NB4 (cell line): Measurements from ENCODE around the gene DUSP7.

Source experiments
- MAX ChIP-seq: IDR thresholded peaks from 2 replicates; pipeline ENCODE4 v1.6.1; 2011; ENCODE audit warnings: low read depth, low read length
- POLR2A ChIP-seq: IDR thresholded peaks from 2 replicates; pipeline ENCODE4 v1.6.1; 2011; ENCODE audit warnings: mild to moderate bottlenecking; ENCODE audit not compliant: insufficient read length; ENCODE audit errors: extremely low read depth
- TF ChIP-seq, protein P1 (sequence below): IDR thresholded peaks from one replicate; pipeline ENCODE4 v1.5.1; 2012; ENCODE audit warnings: low read depth, low read length

DNA sequence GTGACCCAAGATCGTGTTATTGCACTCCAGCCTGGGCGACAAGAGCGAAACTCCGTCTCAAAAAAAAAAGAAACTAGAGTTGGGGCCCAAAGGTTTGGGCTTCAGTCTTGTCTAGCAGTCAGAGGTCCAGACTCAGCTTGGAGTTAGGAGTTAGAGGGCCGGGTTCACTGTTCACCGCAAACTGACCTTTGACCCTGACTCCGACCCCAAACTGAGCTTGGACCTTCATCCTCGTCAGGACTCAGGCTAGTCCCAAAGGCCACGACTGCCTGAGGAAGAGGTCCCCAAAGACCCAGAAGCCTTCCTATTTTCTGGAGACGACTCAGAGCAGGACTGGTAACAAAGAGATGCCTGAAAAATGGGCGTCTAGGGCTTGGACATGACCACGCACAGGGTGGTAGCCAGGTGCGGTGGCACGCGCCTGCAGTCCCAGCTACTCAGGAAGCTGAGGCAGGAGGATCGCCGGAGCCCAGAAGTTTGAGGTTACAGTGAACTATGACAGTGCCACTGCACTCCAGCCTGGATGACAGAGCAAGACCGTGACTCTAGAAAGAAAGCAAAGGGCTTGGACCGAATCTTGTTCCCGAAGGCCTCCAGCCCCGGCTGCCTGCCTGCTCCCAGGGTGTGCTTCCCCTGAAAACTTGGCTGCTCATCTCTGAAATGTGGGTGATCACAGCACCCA, 37.9 kb downstream of the DUSP7 start:
- TF ChIP-seq POLR2A (no peak), MAX (no peak)
- TF ChIP-seq, protein P1, sequence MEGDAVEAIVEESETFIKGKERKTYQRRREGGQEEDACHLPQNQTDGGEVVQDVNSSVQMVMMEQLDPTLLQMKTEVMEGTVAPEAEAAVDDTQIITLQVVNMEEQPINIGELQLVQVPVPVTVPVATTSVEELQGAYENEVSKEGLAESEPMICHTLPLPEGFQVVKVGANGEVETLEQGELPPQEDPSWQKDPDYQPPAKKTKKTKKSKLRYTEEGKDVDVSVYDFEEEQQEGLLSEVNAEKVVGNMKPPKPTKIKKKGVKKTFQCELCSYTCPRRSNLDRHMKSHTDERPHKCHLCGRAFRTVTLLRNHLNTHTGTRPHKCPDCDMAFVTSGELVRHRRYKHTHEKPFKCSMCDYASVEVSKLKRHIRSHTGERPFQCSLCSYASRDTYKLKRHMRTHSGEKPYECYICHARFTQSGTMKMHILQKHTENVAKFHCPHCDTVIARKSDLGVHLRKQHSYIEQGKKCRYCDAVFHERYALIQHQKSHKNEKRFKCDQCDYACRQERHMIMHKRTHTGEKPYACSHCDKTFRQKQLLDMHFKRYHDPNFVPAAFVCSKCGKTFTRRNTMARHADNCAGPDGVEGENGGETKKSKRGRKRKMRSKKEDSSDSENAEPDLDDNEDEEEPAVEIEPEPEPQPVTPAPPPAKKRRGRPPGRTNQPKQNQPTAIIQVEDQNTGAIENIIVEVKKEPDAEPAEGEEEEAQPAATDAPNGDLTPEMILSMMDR = no peak
